GM18526 (cell line): ENCODE results near the gene WDR81.

Experiments used
- POLR2A ChIP-seq: IDR thresholded peaks from 3 replicates; pipeline ENCODE4 v1.6.1; 2011; ENCODE audit not compliant: insufficient read length; ENCODE audit errors: extremely low read depth

WDR81 gene

DNA sequence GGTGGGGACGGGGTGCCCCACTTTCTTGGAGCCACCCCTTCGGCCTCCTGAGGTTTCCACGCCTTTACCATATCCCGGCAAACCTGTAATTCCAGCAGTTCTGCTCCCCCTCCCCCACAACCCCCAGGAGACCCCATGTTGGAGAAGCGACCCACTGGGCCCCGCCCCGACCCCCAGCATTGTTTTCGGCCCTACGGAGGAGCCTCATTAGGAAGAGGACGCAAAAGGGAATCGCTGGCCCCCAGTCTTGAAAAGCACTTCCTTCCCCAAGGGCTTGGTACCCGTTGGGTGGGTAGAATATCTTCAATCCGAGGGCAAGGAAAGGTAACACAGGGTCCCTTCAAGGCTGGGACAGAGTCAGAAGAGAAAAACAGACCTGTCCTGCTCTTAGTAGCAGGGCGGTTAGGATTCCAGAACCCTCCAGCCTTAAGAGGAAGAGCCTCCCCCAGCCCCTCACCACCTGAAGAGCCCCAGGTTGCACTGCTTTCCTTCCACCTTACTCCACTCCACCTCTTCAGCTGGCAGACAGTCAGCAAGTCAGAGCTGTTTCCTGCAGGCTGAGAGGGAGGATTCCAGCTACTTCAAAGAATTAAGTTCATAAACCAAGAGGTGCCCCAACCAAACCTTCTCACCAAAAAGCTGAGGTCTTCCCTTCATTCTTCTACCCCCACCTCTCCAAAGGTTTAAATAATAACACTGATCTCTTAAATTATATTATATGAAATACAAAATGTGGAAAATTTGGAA, 13.5 kb upstream of the WDR81 start:
- no peak for TF ChIP-seq POLR2A

DNA sequence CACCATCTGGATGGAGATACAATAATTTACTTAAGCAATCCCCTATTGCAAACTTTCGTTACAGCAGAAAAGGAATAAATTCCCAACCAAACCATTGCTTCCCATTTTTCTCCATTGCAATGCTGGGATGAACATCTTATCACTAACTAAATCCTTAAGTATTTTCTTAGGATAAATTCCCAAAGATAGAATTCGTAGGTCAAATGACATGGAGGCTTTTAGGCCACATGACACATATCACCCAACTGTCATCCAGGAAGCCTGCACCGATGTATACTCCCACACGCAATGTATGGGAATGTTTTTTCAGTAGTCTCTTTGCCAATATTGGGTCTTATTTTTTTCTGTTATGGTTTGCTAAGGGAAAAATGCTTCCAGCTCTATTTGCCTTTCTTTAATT, 12.7 kb upstream of the WDR81 start:
- no peak for TF ChIP-seq POLR2A

DNA sequence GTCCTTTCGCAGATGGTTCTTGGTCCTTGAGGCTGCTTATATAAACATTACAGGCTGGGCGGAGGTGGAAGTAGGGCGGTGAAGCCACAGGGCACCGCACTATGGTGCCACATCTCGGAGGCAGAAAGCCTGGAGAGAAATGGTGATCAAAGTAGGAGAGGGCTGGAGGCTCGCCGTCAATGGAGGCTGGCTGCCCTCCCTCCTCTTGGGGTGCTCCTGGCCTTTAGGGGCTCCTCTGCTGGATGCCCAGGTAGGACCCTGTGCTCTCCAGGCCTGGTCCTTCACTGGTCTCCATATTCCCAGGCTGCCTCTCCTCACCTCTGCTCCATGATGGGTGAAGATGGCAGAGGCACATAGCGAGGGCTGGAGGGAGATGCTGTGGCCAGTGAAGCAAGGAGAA, 12.2 kb upstream of the WDR81 start:
- no peak for TF ChIP-seq POLR2A

DNA sequence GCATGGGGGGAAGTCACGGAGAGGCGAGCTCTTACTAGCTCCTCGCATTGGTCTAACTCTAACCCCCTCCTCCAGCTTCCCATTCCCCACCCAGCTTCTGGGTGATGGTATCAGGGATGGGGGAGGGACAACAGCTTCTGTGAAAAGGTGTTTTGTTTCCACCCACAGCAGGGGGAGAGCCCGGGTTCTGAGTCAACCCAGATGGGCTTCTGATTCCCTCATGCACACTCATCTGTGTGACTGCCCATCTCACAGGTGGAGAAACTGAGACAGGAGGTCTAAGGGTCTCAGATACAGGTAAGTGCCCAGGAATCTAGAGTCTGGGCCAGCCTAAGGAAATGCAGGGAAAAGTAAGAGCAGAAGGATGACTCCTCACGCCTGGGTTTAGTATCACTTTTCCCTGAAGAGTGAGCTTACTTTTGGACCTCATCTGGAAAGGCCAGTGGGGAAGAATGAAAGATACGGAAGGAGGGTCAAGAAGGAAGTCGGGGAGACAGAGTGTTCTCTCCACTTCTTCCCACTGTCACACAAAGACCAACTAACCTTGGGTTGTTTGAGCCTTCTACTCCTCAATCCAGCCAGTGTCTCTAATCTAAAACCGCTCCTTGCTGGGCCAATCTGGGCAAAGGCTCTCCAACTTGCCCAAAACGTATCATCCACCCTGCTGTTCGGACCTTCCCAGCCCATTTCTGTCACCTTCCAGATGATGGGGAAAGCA, 11.2 kb upstream of the WDR81 start:
- TF ChIP-seq POLR2A, result no peak

DNA sequence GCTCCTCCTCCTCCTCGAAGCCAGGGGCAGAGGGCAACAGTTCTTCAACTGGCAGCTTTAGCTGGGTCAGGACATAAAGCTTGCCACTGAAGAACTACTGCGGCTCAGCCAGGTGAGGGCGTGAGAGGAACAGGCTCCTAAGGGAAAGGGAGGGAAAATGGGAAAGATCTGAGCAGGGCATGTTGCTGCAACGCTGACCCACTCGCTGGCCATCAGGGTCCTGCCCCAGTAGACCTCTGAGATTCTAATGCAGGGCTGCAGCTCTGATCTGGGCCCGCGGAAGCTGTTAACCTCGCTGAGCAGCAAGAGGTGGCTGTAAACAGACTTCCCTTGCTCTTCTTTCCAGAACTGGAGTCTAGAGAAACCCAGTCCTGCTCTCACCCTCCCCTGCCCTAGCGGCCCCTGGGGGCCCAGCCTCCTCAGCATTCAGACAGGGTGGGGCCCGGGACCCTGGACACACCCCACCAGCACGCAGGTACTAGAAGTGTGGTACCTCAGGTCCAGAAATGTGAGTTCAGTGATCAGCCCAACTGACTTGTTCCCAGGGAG, 10.6 kb upstream of the WDR81 start:
- TF ChIP-seq POLR2A, result no peak

DNA sequence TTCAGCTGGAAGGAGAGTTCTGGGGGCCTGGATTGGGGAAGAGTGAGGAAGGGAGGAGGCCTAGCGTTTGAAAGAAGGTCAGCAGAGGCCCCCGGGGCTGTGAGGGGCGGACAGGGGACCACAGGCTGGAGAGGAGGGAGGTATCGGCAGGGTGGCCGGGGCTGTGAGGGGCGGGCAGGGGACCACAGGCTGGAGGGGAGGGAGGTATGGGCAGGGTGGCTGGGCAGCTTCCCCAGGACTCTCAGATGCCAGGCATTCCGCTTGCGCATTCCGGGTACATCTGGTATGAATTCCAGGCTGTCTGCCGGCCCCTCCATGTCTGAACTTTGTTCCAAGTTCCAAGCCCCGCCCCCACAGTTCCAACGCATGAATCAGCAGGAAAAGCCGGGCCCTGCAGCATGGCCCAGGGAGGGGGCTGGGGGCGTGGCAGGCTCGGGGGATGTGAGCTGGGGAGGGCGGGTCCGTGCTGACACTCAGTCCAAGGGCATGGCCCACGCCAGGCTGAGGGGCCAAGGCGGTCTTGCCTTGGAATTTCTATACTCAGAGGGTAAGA, 10.0 kb upstream of the WDR81 start:
- no peak for TF ChIP-seq POLR2A

DNA sequence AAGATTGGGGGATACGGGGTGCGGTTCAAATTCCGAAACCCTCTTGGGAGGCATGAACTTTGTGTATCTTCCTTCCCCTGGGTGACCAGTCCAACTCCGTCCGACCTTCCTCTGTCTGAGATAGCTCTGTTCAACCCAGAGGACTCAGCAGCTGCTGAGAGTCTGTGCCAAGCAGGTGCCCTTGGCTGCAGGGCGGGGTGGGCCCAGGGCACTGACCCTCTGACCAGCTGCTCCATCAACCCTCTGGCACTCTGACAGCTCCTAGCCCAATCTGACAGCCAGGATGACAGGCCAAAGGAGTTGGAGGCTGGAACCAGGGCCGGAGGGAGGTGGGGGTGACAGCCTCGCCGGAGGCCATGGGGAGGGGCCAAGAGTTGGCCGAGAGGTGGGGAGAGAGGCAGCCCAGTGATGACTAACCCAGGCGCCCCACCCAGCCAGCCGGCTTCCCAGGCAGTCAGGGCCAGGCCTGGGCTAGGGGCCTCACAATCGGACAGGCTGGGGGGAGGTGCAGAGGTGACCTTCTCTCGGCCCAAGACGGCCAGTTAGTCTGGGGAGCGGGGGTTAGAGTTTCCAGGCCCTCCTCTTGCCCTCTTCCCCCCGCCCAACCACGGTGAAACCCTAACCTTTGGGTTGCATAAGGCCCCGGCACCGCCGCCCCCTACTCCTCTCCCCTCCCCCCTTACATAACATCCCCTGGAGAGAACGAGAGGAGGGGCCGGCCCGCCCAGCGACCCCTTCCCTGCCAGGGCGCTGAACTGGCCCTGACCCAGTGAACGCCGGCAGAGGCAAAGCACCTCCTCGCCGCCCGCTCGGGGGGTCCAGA, 9.3 kb upstream of the WDR81 start:
- TF ChIP-seq POLR2A, result no peak

DNA sequence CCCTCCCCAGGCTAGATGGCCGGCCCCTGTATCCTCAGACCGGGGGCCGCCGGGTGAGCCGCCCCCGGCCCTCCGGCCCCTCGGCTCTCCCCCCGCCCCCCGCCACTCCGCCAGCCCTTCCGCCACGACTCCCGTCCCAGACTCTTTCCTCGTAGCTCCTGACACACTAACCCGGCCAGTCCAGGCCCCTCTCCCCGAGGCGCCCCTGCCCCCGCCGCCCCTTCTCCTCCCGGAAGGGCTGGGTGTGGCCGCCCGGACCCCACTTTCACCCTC, 8.8 kb upstream of the WDR81 start:
- no peak for TF ChIP-seq POLR2A

DNA sequence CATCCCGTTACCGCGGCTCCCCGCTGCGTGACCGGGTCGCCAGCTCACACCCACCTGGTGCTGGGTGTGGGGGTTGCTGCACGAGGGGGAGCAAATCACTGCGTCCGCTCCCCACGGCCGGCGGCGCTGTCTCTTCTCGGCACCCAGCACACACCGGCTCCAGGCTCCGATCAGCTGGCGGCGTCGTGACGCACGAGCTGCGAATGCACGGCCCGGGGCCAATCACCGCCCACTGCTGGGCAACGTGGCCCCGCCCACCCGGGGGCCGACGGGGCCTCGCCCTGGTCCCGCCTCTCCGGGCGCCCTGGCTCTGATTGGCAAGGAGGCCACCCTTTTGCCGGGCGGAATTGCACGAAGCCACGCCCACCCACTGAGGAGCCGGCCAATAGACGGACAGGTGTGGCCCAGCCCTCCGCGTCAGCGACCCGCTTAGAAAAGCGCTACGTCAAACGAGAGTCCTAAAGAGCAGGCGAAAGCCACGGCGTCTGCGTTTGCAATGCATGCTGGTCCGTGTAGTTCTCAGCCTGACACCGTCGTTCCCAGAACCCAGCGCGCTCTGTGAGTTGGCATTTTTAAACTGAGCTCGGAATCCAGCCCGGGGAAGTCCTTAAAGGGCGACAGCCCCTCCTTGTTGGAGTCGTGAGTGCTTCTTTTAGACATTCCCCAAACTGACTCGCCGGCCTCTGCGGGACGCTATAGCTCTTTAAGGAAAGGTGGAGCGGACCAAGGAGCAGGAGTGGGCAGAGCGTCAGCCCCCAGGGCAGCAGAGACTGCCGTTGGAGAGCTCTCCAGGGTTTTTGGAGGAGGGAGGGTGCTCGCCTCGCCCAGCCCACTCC, 8.2 kb upstream of the WDR81 start:
- peak; percentile 94 for TF ChIP-seq POLR2A

DNA sequence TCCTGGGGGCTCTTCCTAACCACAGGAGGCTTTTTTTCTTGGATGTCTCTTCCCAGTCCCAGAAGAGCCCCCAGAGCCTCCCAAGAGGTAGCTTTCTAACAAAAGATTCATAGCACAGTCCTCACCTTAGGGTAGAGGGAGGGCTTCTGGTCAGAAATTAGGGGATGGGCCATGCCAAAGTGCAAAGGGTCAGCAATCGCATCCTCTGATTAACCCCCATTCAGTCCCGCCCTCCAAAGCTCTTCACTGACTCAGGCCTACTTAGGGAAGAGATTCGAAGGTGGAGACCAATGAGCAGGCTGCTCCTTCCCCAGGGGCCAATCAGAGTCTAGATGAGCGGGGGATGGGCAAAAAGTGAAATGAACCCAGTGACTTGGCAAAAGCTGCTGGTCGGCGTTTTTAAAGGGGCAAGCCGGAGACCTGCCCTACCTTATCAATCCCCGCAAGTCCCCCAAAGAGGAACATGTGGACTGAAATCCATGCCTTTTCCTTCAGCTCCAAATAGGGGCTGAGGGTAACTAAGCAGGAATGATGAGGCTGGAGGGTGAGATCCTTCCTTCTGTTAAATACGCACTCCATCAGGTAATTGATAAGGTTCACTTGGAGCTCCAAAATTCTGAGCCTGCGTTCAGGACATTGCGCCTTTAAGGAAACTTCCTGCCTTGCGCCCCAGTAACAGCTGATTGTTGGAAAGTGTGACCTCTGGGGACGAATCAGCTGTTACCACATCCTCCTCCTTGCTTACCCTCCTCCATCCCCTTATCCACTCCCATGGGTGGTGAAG, 7.4 kb upstream of the WDR81 start:
- TF ChIP-seq POLR2A, result peak; percentile 57

DNA sequence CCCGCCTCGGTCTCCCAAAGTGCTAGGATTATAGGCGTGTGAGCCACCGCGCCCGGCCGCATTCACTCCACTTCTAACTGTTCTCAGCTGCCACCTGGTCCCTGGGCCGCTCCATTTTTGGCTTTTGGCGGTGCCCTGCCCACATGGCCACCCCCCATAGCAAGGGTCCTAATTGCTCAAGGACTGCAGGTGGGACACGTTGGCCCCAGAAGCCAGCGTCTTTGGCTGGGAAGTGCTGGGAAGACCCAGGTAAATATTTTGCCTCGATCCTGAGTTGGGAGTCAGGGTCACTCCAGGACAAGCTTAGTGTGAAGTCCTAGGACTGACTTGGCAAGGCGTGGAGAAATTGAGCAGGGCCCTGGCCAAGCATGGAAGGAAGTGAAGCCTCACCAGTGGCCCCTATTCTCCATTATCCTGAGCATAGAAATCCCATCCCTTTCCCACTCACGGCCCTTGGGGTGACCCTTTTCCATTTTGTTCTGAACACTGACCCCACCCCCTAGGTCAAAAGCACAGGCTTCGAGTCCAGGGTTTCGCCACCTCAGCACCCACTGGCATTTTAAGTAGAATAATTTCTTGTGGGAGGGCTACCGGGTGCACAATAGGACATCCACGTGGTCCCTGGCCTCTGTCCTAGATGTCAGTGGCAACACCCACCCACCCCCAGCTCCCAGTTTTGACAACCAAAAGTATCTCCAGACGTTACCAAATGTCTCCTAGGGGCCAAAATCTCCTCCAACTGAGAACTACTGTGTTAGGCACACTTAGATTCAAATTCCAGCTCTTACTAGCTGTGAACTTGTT, 5.9 kb upstream of the WDR81 start:
- TF ChIP-seq POLR2A, result no peak

DNA sequence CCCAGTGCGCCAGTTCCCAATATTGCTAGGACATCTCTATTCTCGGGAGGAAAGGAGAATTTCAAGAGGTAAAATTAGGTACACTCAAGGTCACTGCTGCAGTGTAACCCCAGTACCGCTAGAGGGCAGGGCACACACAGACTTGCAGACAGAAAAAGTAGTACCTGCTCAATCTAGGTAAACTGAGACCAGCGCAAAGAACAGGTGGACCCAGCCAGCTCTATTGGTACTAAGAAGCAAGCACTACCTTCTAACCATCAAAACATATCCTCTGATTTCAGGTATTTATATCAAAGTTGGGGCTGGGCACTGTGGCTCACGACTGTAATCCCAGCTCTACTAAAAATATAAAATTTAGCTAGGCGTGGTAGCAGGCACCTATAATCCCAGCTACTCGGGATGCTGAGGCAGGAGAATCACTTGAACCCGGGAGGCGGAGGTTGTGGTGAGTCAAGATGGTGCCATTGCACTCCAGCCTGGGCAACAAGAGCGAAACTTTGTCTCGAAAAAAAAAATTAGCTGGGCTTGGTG, 3.6 kb upstream of the WDR81 start:
- TF ChIP-seq POLR2A, result no peak
